Neutrophil (primary cell): ENCODE data around the gene HJURP.

ENCODE experiments used
- H3K27ac ChIP-seq: fragments of 200-600 bp; sonication (generic); 2 replicates; pipeline ENCODE4 v1.5.1; 2016; ENCODE audit warnings: mild to moderate bottlenecking, moderate library complexity
- H3K27me3 ChIP-seq: fragments of 200-600 bp; sonication (generic); 2 replicates; pipeline ENCODE4 v1.6.0; 2016; ENCODE audit warnings: mild to moderate bottlenecking
- H3K36me3 ChIP-seq: fragments of 200-600 bp; sonication (generic); 2 replicates; pipeline ENCODE4 v1.5.1; 2017
- H3K4me1 ChIP-seq, 2 experiments: fragments of 200-600 bp in 1 of 2; sonication (generic) in 1 of 2; 1 replicate in 1 of 2; 2 replicates in 1 of 2; pipeline versions ENCODE4 v1.5.1 to v1.6.1; 2013 to 2016; ENCODE audit warnings: low read depth in 1 of 2, low read length in 1 of 2, mild to moderate bottlenecking in 1 of 2, moderate library complexity in 1 of 2; ENCODE audit not compliant: control insufficient read depth in 1 of 2, insufficient read depth in 1 of 2
- H3K4me3 ChIP-seq, 2 experiments: fragments of 200-600 bp in 1 of 2; sonication (generic) in 1 of 2; 1 replicate in 1 of 2; 2 replicates in 1 of 2; pipeline ENCODE4 v1.5.1; 2013 to 2016; ENCODE audit warnings: low read depth in 1 of 2, low read length in 1 of 2, mild to moderate bottlenecking in 1 of 2, moderate library complexity in 1 of 2
- H3K9me3 ChIP-seq: fragments of 200-600 bp; sonication (generic); 2 replicates; pipeline ENCODE4 v1.5.1; 2016
- TF ChIP-seq, protein P1 (sequence below): fragments of 200-600 bp; sonication (generic); IDR thresholded peaks from 2 replicates; pipeline ENCODE4 v1.5.1; 2016; ENCODE audit warnings: antibody characterized with exemption

The HJURP gene

DNA sequence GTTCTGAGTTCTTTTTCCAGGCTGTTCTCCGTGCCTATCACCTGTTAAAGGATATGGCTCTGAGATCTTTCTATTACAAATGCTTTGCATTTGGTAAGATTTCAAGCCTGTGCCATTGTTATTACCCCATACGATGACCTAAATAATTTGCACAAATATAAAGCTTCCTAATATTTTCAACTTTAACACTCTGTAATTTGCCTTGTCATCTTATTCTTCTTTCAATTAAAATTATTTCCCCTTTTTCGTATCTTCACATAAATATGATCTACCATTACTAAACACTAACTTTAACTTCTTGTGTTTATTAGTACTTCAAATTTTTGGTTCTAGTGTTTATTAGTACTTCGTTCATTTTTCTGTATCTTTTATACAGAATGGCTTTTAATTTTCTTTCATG is 17.1 kb upstream of the HJURP start:
- H3K4me3 ChIP-seq, result no peak overlapping the region
- H3K27me3 ChIP-seq, result peaks cover 74% of the 10 kb centered on the region
- no peak overlapping the region for H3K27ac ChIP-seq
- no peaks in the 10 kb centered on the region for H3K36me3 ChIP-seq
- TF ChIP-seq, protein P1, sequence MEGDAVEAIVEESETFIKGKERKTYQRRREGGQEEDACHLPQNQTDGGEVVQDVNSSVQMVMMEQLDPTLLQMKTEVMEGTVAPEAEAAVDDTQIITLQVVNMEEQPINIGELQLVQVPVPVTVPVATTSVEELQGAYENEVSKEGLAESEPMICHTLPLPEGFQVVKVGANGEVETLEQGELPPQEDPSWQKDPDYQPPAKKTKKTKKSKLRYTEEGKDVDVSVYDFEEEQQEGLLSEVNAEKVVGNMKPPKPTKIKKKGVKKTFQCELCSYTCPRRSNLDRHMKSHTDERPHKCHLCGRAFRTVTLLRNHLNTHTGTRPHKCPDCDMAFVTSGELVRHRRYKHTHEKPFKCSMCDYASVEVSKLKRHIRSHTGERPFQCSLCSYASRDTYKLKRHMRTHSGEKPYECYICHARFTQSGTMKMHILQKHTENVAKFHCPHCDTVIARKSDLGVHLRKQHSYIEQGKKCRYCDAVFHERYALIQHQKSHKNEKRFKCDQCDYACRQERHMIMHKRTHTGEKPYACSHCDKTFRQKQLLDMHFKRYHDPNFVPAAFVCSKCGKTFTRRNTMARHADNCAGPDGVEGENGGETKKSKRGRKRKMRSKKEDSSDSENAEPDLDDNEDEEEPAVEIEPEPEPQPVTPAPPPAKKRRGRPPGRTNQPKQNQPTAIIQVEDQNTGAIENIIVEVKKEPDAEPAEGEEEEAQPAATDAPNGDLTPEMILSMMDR, result no peak
- no peaks in the 10 kb centered on the region for H3K9me3 ChIP-seq
- peaks cover 5% of the 10 kb centered on the region in 2 experiments for H3K4me1 ChIP-seq

DNA sequence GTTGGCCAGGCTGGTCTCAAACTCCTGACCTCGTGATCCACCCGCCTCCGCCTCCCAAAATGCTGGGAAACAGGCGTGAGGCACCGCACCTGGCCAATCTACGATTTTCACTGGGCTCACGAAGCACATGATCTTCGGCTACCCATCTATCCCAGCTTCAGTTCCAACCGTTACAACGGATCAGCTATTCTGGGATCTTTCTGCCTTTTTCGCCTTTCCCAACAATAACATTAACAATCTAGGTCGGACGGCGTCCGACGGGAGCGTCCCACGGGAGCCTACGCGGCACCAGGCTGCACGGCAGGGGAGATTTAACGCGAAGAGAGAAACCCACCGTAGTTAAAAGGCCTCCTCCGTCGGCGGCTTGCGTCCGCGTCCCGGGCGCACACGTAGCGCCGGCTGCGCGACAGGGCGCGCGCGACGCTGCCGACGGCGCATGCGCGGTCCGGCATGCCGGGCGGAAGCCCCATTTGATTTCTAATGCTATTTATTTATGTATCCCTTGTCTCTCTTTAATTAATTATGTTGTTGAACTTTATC is 13.7 kb upstream of the HJURP start, which contains the start of gene MSL3B:
MSL3B (minus strand) TSS at position 394 of the 540 bp plus-strand sequence.
- Histone ChIP-seq H3K9me3 (no peaks in the 10 kb centered on the region), H3K27me3 (peaks cover 54% of the 10 kb centered on the region), H3K4me1 (peaks cover 5% of the 10 kb centered on the region in 2 experiments), H3K4me3 (peak within 1 kb of the TSS; percentile 61 to 63), H3K27ac (no peak within 1 kb of the TSS), H3K36me3 (no peaks in the 10 kb centered on the region)
- TF ChIP-seq, protein P1, result no peak

DNA sequence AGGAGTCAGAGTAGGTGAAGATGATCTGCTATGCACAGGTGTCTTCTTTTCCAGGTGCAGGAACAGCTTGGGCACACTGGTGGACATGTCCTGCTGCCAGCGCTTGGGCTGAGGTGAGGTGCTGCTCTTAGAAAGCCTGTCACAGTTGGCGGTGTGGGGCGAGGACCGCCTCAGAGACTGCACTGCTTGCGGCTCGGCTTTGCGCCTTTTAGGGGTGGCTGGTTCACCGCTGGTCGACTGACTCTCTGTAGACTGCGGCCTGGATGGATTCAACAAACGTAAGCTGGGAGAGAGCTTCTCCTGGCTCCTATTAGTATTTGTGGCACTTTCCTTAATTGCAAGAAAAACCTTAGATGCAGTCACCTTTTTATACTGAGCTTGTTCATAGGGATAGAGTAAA is 12.1 kb upstream of the HJURP start:
- Histone ChIP-seq H3K9me3 (no peaks in the 10 kb centered on the region), H3K27me3 (peaks cover 42% of the 10 kb centered on the region), H3K4me1 (peaks cover 5% of the 10 kb centered on the region in 2 experiments), H3K36me3 (no peaks in the 10 kb centered on the region), H3K27ac (no peak overlapping the region), H3K4me3 (no peak overlapping the region)
- TF ChIP-seq, protein P1, result no peak

DNA sequence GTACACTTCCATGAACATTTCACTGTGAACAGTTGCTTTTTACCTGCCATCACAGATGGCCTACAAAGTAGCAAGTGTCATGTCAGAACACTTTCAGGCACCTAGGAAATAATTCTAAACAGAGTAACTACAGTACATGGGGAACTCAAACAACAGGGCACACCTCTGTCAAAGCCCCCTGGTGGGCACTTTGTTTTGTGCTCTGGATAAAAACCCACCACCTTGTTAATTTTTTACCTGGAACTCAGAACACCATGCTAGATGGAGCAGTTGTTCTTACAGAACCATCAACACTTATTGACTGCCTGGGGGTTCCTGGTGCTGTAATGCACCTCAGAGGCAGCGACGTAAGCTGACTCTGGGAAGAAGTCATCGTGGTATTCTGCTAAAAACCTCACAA is 11.5 kb upstream of the HJURP start:
- no peak overlapping the region for H3K27ac ChIP-seq
- no peak overlapping the region for H3K4me3 ChIP-seq
- TF ChIP-seq, protein P1, result no peak
- H3K36me3 ChIP-seq, result no peaks in the 10 kb centered on the region
- H3K27me3 ChIP-seq, result peaks cover 36% of the 10 kb centered on the region
- peaks cover 5% of the 10 kb centered on the region in 2 experiments for H3K4me1 ChIP-seq
- H3K9me3 ChIP-seq, result no peaks in the 10 kb centered on the region

DNA sequence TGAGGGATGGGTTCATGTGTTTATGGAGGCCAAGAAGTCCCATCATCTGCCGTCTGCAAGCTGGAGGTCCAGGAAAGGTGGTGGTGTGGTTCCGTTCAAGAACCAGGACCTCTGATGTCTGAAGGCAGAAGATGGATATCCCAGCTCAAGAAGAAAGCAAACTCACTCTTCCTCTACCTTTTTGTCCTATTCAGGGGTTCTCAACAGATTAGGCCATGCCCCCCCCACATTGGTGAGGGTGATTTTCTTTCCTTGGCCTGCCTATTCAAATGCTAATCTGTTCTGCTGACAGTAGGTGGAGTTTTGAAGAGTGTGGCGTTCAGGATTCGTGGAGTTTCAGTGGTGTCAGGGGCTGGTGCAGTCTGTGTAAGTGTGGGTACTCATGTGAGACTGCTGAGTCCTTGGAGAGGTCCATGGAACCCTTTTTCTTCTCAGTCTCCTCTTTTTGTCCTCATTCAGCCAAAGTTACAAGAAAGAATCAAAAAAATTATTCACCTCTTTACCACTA is 8.0 kb upstream of the HJURP start:
- H3K4me3 ChIP-seq, result no peak overlapping the region
- no peak overlapping the region for H3K27ac ChIP-seq
- TF ChIP-seq, protein P1, result no peak
- H3K36me3 ChIP-seq, result no peaks in the 10 kb centered on the region
- H3K4me1 ChIP-seq, result peaks cover 0 to 5% of the 10 kb centered on the region in 2 experiments
- H3K27me3 ChIP-seq, result peaks cover 15% of the 10 kb centered on the region
- no peaks in the 10 kb centered on the region for H3K9me3 ChIP-seq
